ENCODE data around the gene KLF13. TPM values are rescaled to one million over a fixed set of nuclear protein-coding genes. Genes with fewer than 3 reads are reported as not detected.

KLF13 gene
- total RNA-seq, 1 experiment from 2014 or later = 32.9 TPM

GRCh38 chr15:31307270-31308184 lies 19.1 kb upstream of the KLF13 start:
- Histone ChIP-seq H2AFZ (ENCODE audit: low read length) (no peak overlapping the region), H4K20me1 (ENCODE audit: insufficient read depth, low read depth, low read length) (no peaks in the 10 kb centered on the region), H3K36me3 (ENCODE audit: insufficient read depth, low read length) (no peaks in the 10 kb centered on the region), H3K9ac (ENCODE audit: low read length) (peak overlapping the region; percentile 70), H3K27me3 (ENCODE audit: low read length) (no peaks in the 10 kb centered on the region), H3K9me2 (replicated peaks; ENCODE audit: insufficient read depth, low read length) (no peaks in the 10 kb centered on the region), H3K4me1 (ENCODE audit: low read length) (peaks cover 71% of the 10 kb centered on the region), H3K79me2 (ENCODE audit: low read length) (no peaks in the 10 kb centered on the region), H3K4me3 (ENCODE audit: low read length) (peak overlapping the region; percentile 56), H3K4me2 (ENCODE audit: low read depth, low read length, poor library complexity, severe bottlenecking) (peak overlapping the region; percentile 67), H3K9me3 (ENCODE audit: low read length) (no peaks in the 10 kb centered on the region), H3K27ac (ENCODE audit: low read length) (peak overlapping the region; percentile 97)
- DNase-seq = peak; percentile 75

- DNase-seq = peak; percentile 75
- no peaks in the 10 kb centered on the region for H4K20me1 ChIP-seq (ENCODE audit: insufficient read depth, low read depth, low read length)
- no peak overlapping the region for H2AFZ ChIP-seq (ENCODE audit: low read length)
- H3K4me3 ChIP-seq (ENCODE audit: low read length) = peak overlapping the region; percentile 56
- H3K79me2 ChIP-seq (ENCODE audit: low read length) = no peaks in the 10 kb centered on the region
- H3K36me3 ChIP-seq (ENCODE audit: insufficient read depth, low read length) = no peaks in the 10 kb centered on the region
- peaks cover 64% of the 10 kb centered on the region for H3K4me1 ChIP-seq (ENCODE audit: low read length)
- no peaks in the 10 kb centered on the region for H3K9me3 ChIP-seq (ENCODE audit: low read length)
- H3K4me2 ChIP-seq (ENCODE audit: low read depth, low read length, poor library complexity, severe bottlenecking) = peak overlapping the region; percentile 67
- peak overlapping the region; percentile 97 for H3K27ac ChIP-seq (ENCODE audit: low read length)
- H3K9me2 ChIP-seq (replicated peaks; ENCODE audit: insufficient read depth, low read length) = no peaks in the 10 kb centered on the region
- H3K27me3 ChIP-seq (ENCODE audit: low read length) = no peaks in the 10 kb centered on the region
- peak overlapping the region; percentile 70 for H3K9ac ChIP-seq (ENCODE audit: low read length)
Observed at GRCh38 chr15:31308185-31308639, 18.4 kb upstream of the KLF13 start.

DNA sequence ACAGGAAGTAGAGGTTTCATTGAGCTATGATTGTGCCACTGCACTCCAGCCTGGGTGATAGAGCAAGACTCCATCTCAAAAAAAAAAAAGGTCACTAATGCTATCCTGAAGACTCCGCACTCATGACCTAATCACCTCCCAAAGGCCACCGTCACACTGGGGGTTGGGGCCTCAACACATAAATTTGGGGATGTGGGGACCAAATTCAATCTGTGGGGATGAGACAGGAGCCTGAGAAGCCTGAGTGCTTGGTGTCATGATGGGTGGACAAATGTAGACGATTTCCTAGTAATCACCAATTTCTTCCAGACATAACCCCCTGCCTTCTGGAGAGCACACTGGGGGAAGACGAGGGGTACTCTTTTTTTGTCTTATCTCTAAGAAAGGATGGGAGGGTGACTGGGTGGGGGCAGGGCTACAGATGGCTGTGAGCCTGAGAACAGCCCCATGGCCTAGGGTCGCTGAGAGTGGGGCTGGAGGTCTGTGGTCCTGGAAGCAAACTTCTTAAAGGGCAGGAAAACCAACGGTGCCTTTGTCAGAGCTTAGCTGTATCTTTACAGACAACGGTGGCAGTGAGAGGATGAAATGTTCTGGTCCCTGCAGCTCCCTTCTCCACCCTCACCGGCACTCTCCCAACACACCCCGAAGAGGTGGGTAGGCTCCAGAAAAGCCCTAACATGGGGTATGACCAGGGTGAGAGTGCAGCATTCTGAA lies 16.6 kb upstream of the KLF13 start:
- H2AFZ ChIP-seq (ENCODE audit: low read length) = no peak overlapping the region
- H3K4me2 ChIP-seq (ENCODE audit: low read depth, low read length, poor library complexity, severe bottlenecking) = no peak overlapping the region
- no peaks in the 10 kb centered on the region for H3K79me2 ChIP-seq (ENCODE audit: low read length)
- H3K36me3 ChIP-seq (ENCODE audit: insufficient read depth, low read length) = no peaks in the 10 kb centered on the region
- no peak overlapping the region for H3K9ac ChIP-seq (ENCODE audit: low read length)
- H3K27ac ChIP-seq (ENCODE audit: low read length) = no peak overlapping the region
- H3K9me3 ChIP-seq (ENCODE audit: low read length) = no peaks in the 10 kb centered on the region
- H3K27me3 ChIP-seq (ENCODE audit: low read length) = no peaks in the 10 kb centered on the region
- no peak for DNase-seq
- H3K9me2 ChIP-seq (replicated peaks; ENCODE audit: insufficient read depth, low read length) = no peaks in the 10 kb centered on the region
- peaks cover 46% of the 10 kb centered on the region for H3K4me1 ChIP-seq (ENCODE audit: low read length)
- H4K20me1 ChIP-seq (ENCODE audit: insufficient read depth, low read depth, low read length) = no peaks in the 10 kb centered on the region
- no peak overlapping the region for H3K4me3 ChIP-seq (ENCODE audit: low read length)

- no peak overlapping the region for H3K4me2 ChIP-seq (ENCODE audit: low read depth, low read length, poor library complexity, severe bottlenecking)
- no peaks in the 10 kb centered on the region for H3K79me2 ChIP-seq (ENCODE audit: low read length)
- no peaks in the 10 kb centered on the region for H4K20me1 ChIP-seq (ENCODE audit: insufficient read depth, low read depth, low read length)
- H3K9ac ChIP-seq (ENCODE audit: low read length) = no peak overlapping the region
- H3K4me3 ChIP-seq (ENCODE audit: low read length) = no peak overlapping the region
- no peaks in the 10 kb centered on the region for H3K9me2 ChIP-seq (replicated peaks; ENCODE audit: insufficient read depth, low read length)
- H2AFZ ChIP-seq (ENCODE audit: low read length) = no peak overlapping the region
- no peaks in the 10 kb centered on the region for H3K36me3 ChIP-seq (ENCODE audit: insufficient read depth, low read length)
- peaks cover 26% of the 10 kb centered on the region for H3K4me1 ChIP-seq (ENCODE audit: low read length)
- DNase-seq = no peak
- H3K27me3 ChIP-seq (ENCODE audit: low read length) = no peaks in the 10 kb centered on the region
- H3K27ac ChIP-seq (ENCODE audit: low read length) = no peak overlapping the region
- H3K9me3 ChIP-seq (ENCODE audit: low read length) = no peaks in the 10 kb centered on the region
Observed at GRCh38 chr15:31311735-31312619, 14.7 kb upstream of the KLF13 start.

DNA sequence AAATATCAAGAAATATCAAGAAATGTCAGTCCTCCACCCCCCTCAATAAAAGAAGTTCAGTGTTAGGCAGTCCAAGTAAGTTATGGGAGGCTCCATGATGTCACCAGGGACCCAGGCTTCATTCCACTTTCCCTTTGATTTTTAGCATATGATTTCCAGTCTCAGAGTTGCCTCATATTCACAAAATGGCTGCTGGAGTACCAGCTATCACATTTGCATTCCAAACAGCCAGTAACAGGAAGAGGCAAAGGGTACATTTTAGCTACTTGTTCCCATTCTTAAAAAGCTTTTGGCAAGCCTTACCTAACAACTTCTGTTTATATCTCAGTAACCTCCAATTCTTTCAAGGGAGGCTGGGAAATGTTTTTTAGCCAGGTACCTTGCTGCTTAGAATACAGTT lies 13.4 kb upstream of the KLF13 start:
- DNase-seq = no peak
- no peaks in the 10 kb centered on the region for H3K27me3 ChIP-seq (ENCODE audit: low read length)

GRCh38 chr15:31314380-31314779 lies 12.3 kb upstream of the KLF13 start:
- H3K4me3 ChIP-seq (ENCODE audit: low read length) = no peak overlapping the region
- peaks cover 3% of the 10 kb centered on the region; the same call in 1 of the 2 replicates for H3K4me1 ChIP-seq (ENCODE audit: low read length)
- H3K27me3 ChIP-seq (ENCODE audit: low read length) = no peaks in the 10 kb centered on the region
- no peaks in the 10 kb centered on the region for H4K20me1 ChIP-seq (ENCODE audit: insufficient read depth, low read depth, low read length)
- no peak for DNase-seq
- no peaks in the 10 kb centered on the region for H3K9me3 ChIP-seq (ENCODE audit: low read length)
- no peaks in the 10 kb centered on the region for H3K9me2 ChIP-seq (replicated peaks; ENCODE audit: insufficient read depth, low read length)
- no peak overlapping the region for H2AFZ ChIP-seq (ENCODE audit: low read length)
- no peaks in the 10 kb centered on the region for H3K36me3 ChIP-seq (ENCODE audit: insufficient read depth, low read length)
- H3K79me2 ChIP-seq (ENCODE audit: low read length) = no peaks in the 10 kb centered on the region
- no peak overlapping the region for H3K4me2 ChIP-seq (ENCODE audit: low read depth, low read length, poor library complexity, severe bottlenecking)
- H3K9ac ChIP-seq (ENCODE audit: low read length) = no peak overlapping the region
- no peak overlapping the region for H3K27ac ChIP-seq (ENCODE audit: low read length)

More for the DNA sequence above, 13.4 kb upstream of the KLF13 start:
- Histone ChIP-seq H4K20me1 (ENCODE audit: insufficient read depth, low read depth, low read length) (no peaks in the 10 kb centered on the region), H3K36me3 (ENCODE audit: insufficient read depth, low read length) (no peaks in the 10 kb centered on the region), H3K4me2 (ENCODE audit: low read depth, low read length, poor library complexity, severe bottlenecking) (no peak overlapping the region), H3K9me3 (ENCODE audit: low read length) (no peaks in the 10 kb centered on the region), H3K79me2 (ENCODE audit: low read length) (no peaks in the 10 kb centered on the region), H2AFZ (ENCODE audit: low read length) (no peak overlapping the region), H3K9ac (ENCODE audit: low read length) (no peak overlapping the region), H3K9me2 (replicated peaks; ENCODE audit: insufficient read depth, low read length) (no peaks in the 10 kb centered on the region), H3K4me1 (ENCODE audit: low read length) (peaks cover 14% of the 10 kb centered on the region), H3K27ac (ENCODE audit: low read length) (no peak overlapping the region), H3K4me3 (ENCODE audit: low read length) (no peak overlapping the region)

GRCh38 chr15:31316135-31316795 lies 10.4 kb upstream of the KLF13 start:
- no peak overlapping the region for H3K4me2 ChIP-seq (ENCODE audit: low read depth, low read length, poor library complexity, severe bottlenecking)
- no peak overlapping the region for H2AFZ ChIP-seq (ENCODE audit: low read length)
- H3K79me2 ChIP-seq (ENCODE audit: low read length) = no peaks in the 10 kb centered on the region
- H3K9me2 ChIP-seq (replicated peaks; ENCODE audit: insufficient read depth, low read length) = no peaks in the 10 kb centered on the region
- no peaks in the 10 kb centered on the region for H3K36me3 ChIP-seq (ENCODE audit: insufficient read depth, low read length)
- no peak overlapping the region for H3K4me3 ChIP-seq (ENCODE audit: low read length)
- no peaks in the 10 kb centered on the region for H3K9me3 ChIP-seq (ENCODE audit: low read length)
- H3K4me1 ChIP-seq (ENCODE audit: low read length) = no peaks in the 10 kb centered on the region; the same call in 1 of the 2 replicates
- H3K27me3 ChIP-seq (ENCODE audit: low read length) = no peaks in the 10 kb centered on the region
- no peaks in the 10 kb centered on the region for H4K20me1 ChIP-seq (ENCODE audit: insufficient read depth, low read depth, low read length)
- no peak overlapping the region for H3K9ac ChIP-seq (ENCODE audit: low read length)
- DNase-seq = no peak
- H3K27ac ChIP-seq (ENCODE audit: low read length) = no peak overlapping the region

All from Karpas-422 (cell line).